Fibroblast of skin of right quadriceps (primary cell): Measurements from ENCODE around the gene RYR1.
"Not testable (repeated sequence)": the region's sequence is repeated elsewhere in the genome, so short reads cannot be mapped to it uniquely, and the experiment has no call there.

Source experiments
- DNase-seq: peaks from one replicate; pipeline ENCODE4 v3.0.0-alpha.2; 2013

The RYR1 gene

GRCh38 chr19:38544569-38545315 is 111.3 kb downstream of the RYR1 start:
- no peak for DNase-seq

GRCh38 chr19:38545596-38545995 is 112.1 kb downstream of the RYR1 start:
- DNase-seq, result no peak

- no peak for DNase-seq
Measured at GRCh38 chr19:38547421-38547820, 113.9 kb downstream of the RYR1 start.

- DNase-seq, result no peak
Measured at GRCh38 chr19:38549061-38549460, 115.6 kb downstream of the RYR1 start.

GRCh38 chr19:38549942-38550341 is 116.5 kb downstream of the RYR1 start:
- DNase-seq, result no peak

- no peak for DNase-seq
Measured at GRCh38 chr19:38550376-38550775, 116.9 kb downstream of the RYR1 start.

- no peak for DNase-seq
Measured at GRCh38 chr19:38551450-38551813, 117.9 kb downstream of the RYR1 start.

GRCh38 chr19:38553239-38553638 is 119.7 kb downstream of the RYR1 start:
- DNase-seq, result not testable (repeated sequence)

GRCh38 chr19:38554676-38555141 is 121.2 kb downstream of the RYR1 start:
- DNase-seq, result no peak

GRCh38 chr19:38555200-38555599 is 121.7 kb downstream of the RYR1 start:
- no peak for DNase-seq

- no peak for DNase-seq
Measured at GRCh38 chr19:38556521-38557174, 123.2 kb downstream of the RYR1 start.

- DNase-seq, result no peak
Measured at GRCh38 chr19:38557205-38557799, 123.8 kb downstream of the RYR1 start.

GRCh38 chr19:38558933-38559332 is 125.4 kb downstream of the RYR1 start:
- DNase-seq, result not testable (repeated sequence)

- DNase-seq, result no peak
Measured at GRCh38 chr19:38559428-38560401, 126.2 kb downstream of the RYR1 start.

- no peak for DNase-seq
Measured at GRCh38 chr19:38561053-38561606, 127.6 kb downstream of the RYR1 start.

GRCh38 chr19:38561658-38562057 is 128.2 kb downstream of the RYR1 start:
- DNase-seq, result no peak

- DNase-seq, result no peak
Measured at GRCh38 chr19:38562096-38562495, 128.6 kb downstream of the RYR1 start.

- DNase-seq, result no peak
Measured at GRCh38 chr19:38563475-38563874, 130.0 kb downstream of the RYR1 start.

- no peak for DNase-seq
Measured at GRCh38 chr19:38564981-38565690, 131.6 kb downstream of the RYR1 start.

- DNase-seq, result no peak
Measured at GRCh38 chr19:38565691-38566105, 132.2 kb downstream of the RYR1 start.

GRCh38 chr19:38569368-38569983 is 136.0 kb downstream of the RYR1 start:
- no peak for DNase-seq
